GM12891 (cell line): ENCODE measurements around the gene NOD2.

ENCODE experiments used
- DNase-seq: peaks from one replicate; pipeline ENCODE4 v3.0.0; 2011; ENCODE audit warnings: low spot score; ENCODE audit not compliant: insufficient read length
- FAIRE-seq: peaks from 2 replicates; lab custom pipeline; 2011; peaks lifted over from hg19 to GRCh38; lab: Jason Lieb, UNC
- PAX5 ChIP-seq: IDR thresholded peaks from 2 replicates; pipeline ENCODE4 v1.6.1; 2011; ENCODE audit warnings: low read length, moderate library complexity, mild to moderate bottlenecking; ENCODE audit not compliant: insufficient read depth, severe bottlenecking
- POLR2A ChIP-seq: IDR thresholded peaks from 2 replicates; pipeline ENCODE4 v1.6.1; 2011; ENCODE audit warnings: low read depth, low read length, control low read depth
- POLR2AphosphoS5 ChIP-seq: IDR thresholded peaks from 2 replicates; pipeline ENCODE4 v1.6.1; 2011; ENCODE audit warnings: low read depth, low read length, control low read depth
- POU2F2 ChIP-seq: IDR thresholded peaks from 2 replicates; pipeline ENCODE4 v1.6.1; 2011; ENCODE audit warnings: low read depth, mild to moderate bottlenecking, control low read depth, low read length, moderate library complexity
- SPI1 ChIP-seq: IDR thresholded peaks from 2 replicates; pipeline ENCODE4 v1.6.1; 2011; ENCODE audit warnings: low read depth, low read length, control low read depth
- TAF1 ChIP-seq: IDR thresholded peaks from 2 replicates; pipeline ENCODE4 v1.6.1; 2011; ENCODE audit warnings: low read depth, low read length, control low read depth

NOD2 gene

GRCh38 chr16:50690177-50690576 lies 3.2 kb upstream of the NOD2 start:
- FAIRE-seq (no peak), DNase-seq (no peak)
- TF ChIP-seq POLR2A (no peak), POLR2AphosphoS5 (no peak), TAF1 (no peak), SPI1 (no peak), POU2F2 (no peak), PAX5 (no peak)

- FAIRE-seq = no peak
- no peak for DNase-seq
- TF ChIP-seq POU2F2 (no peak), TAF1 (no peak), PAX5 (no peak), POLR2A (no peak), SPI1 (no peak), POLR2AphosphoS5 (no peak)
Observed at GRCh38 chr16:50692644-50692998, 785 bp upstream of the NOD2 start.

GRCh38 chr16:50694206-50694605 lies 800 bp downstream of the NOD2 start:
- no peak for DNase-seq
- TF ChIP-seq POLR2AphosphoS5 (no peak), POU2F2 (no peak), SPI1 (no peak), POLR2A (no peak), PAX5 (no peak), TAF1 (no peak)
- peak; percentile 38 for FAIRE-seq

GRCh38 chr16:50695017-50696000 lies 1.9 kb downstream of the NOD2 start:
- FAIRE-seq (peak; percentile 13), DNase-seq (no peak)
- TF ChIP-seq POU2F2 (no peak), TAF1 (no peak)

- FAIRE-seq (no peak), DNase-seq (no peak)
- TF ChIP-seq TAF1 (no peak), POLR2A (no peak), SPI1 (peak; percentile 77), POLR2AphosphoS5 (no peak), POU2F2 (no peak), PAX5 (no peak)
Observed at GRCh38 chr16:50696126-50696525, 2.7 kb downstream of the NOD2 start.

GRCh38 chr16:50696575-50697420 lies 3.4 kb downstream of the NOD2 start:
- no peak for TF ChIP-seq PAX5
- no peak for TF ChIP-seq POLR2AphosphoS5
- TF ChIP-seq POU2F2 = no peak
- no peak for TF ChIP-seq POLR2A
- TF ChIP-seq SPI1 = no peak
- TF ChIP-seq TAF1 = 0 out of 2 replicates have a peak, but pooled peaks have one; percentile 14
- FAIRE-seq = peak; percentile 93
- DNase-seq = no peak

- TF ChIP-seq POLR2AphosphoS5 (no peak), SPI1 (no peak), TAF1 (no peak), POLR2A (no peak), POU2F2 (no peak)
- no peak for FAIRE-seq
- no peak for DNase-seq
Observed at GRCh38 chr16:50697421-50697715, 4.0 kb downstream of the NOD2 start.

- DNase-seq (no peak), FAIRE-seq (peak; percentile 96)
- TF ChIP-seq POU2F2 = peak; percentile 49; the same call in 1 of the 2 replicates
- peak; percentile 15; the same call in 1 of the 2 replicates for TF ChIP-seq TAF1
- TF ChIP-seq POLR2A = no peak
Observed at GRCh38 chr16:50697881-50698767, 4.7 kb downstream of the NOD2 start.
